ENCODE data around the gene NBEAL2.

Gene NBEAL2

GRCh38 chr3:47054412-47054811 lies 74.9 kb downstream of the NBEAL2 start:
- no peak for DNase-seq

DNA sequence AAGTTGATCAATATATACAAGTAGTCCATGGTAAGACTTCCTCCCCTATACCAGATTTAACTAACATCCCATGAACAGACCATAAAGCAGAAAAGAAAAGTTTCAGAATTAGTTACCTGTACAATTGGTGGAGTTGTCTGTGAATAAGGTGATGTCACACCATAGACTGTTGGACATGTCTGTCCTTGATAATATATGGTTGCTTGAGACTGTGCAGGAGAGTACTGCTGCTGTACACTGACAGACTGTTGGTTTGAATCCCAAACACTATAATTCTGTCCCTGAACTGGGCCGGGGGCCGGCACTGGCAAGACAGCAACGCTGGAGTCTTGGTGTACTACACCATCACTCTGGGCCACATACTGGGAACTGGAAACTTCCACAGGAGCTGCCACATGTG lies 77.2 kb downstream of the NBEAL2 start:
- no peak for DNase-seq

- peak; percentile 58 for DNase-seq
Observed at GRCh38 chr3:47057212-47057671, 77.8 kb downstream of the NBEAL2 start.
